Astrocyte of the cerebellum (primary cell): ENCODE measurements around the gene NFX1.
"Not testable (repeated sequence)": the region's sequence is repeated elsewhere in the genome, so short reads cannot be mapped to it uniquely, and the experiment has no call there.

ENCODE experiments used
- DNase-seq: peaks from one replicate; pipeline ENCODE4 v3.0.0-alpha.2; 2011; ENCODE audit warnings: low read depth
- H3K4me3 ChIP-seq: 2 replicates; pipeline ENCODE4 v1.5.1; 2011; ENCODE audit warnings: mild to moderate bottlenecking, low read depth, low read length, moderate library complexity
- CTCF ChIP-seq: IDR thresholded peaks from 2 replicates; pipeline ENCODE4 v1.5.1; 2012; ENCODE audit warnings: low read length, low read depth, moderate library complexity, mild to moderate bottlenecking; ENCODE audit errors: missing control alignments
- in situ Hi-C: cut with HindIII; loops from 2 replicates; pipeline ENCODE4 v1.10.0; 2017; ENCODE audit warnings: low sequenced_read_pairs

Gene NFX1

GRCh38 chr9:33311953-33312352, 21.6 kb downstream of the NFX1 start:
- H3K4me3 ChIP-seq, result no peak overlapping the region
- in situ Hi-C loops, result no loop called here
- no peak for TF ChIP-seq CTCF
- no peak for DNase-seq

- no peak for TF ChIP-seq CTCF
- no peak for DNase-seq
- in situ Hi-C loops, result no loop called here
- no peak overlapping the region for H3K4me3 ChIP-seq
Observed at GRCh38 chr9:33315371-33315770, 25.1 kb downstream of the NFX1 start.

- in situ Hi-C loops, H3K4me3 ChIP-seq, DNase-seq: not testable (repeated sequence)
Observed at GRCh38 chr9:33317136-33317535, 26.8 kb downstream of the NFX1 start.

GRCh38 chr9:33318225-33318624, 27.9 kb downstream of the NFX1 start:
- DNase-seq, result no peak
- H3K4me3 ChIP-seq, result no peak overlapping the region
- TF ChIP-seq CTCF, result no peak
- in situ Hi-C loops, result no loop called here

GRCh38 chr9:33318781-33319180, 28.5 kb downstream of the NFX1 start:
- no peak overlapping the region for H3K4me3 ChIP-seq
- DNase-seq, result no peak
- no peak for TF ChIP-seq CTCF
- in situ Hi-C loops, result no loop called here

GRCh38 chr9:33320230-33320567, 29.9 kb downstream of the NFX1 start:
- in situ Hi-C loops, result no loop called here

More at GRCh38 chr9:33320230-33320567, 29.9 kb downstream of the NFX1 start:
- DNase-seq, result no peak
- H3K4me3 ChIP-seq, result no peak overlapping the region
- no peak for TF ChIP-seq CTCF
